Stomach (tissue), 9 donors: ENCODE measurements around the gene KLC4. TPM values are rescaled to one million over a fixed set of nuclear protein-coding genes. Genes with fewer than 3 reads are reported as not detected.

Experiments used
- DNase-seq, 2 donors: peaks; one replicate each; pipeline versions ENCODE4 v3.0.0 to v3.0.0-alpha.2; 2013 to 2019
- H3K27ac ChIP-seq, 5 donors: fragments of 200-600 bp in 4 of 5; sonication (generic) in 4 of 5; one replicate each; pipeline ENCODE4 v1.5.1; 2013 to 2019; ENCODE audit warnings: mild to moderate bottlenecking in 1 of 5, moderate library complexity in 1 of 5
- H3K27me3 ChIP-seq, 3 donors: fragments of 200-600 bp; sonication (generic); one replicate each; pipeline ENCODE4 v1.5.1; 2017 to 2019; ENCODE audit warnings: mixed run types in 1 of 3
- H3K36me3 ChIP-seq, 4 donors: fragments of 200-600 bp; sonication (generic); 1 replicate in 3 of 4; 2 replicates in 1 of 4; pipeline ENCODE4 v1.5.1; 2016 to 2019
- H3K4me1 ChIP-seq, 4 donors: fragments of 200-600 bp; sonication (generic); one replicate each; pipeline ENCODE4 v1.5.1; 2016 to 2019
- H3K4me3 ChIP-seq, 4 donors: fragments of 200-600 bp; sonication (generic) in 3 of 4; one replicate each; pipeline ENCODE4 v1.5.1; 2016 to 2019; ENCODE audit warnings: mild to moderate bottlenecking in 1 of 4
- H3K9me3 ChIP-seq, 4 donors: fragments of 200-600 bp; sonication (generic); one replicate each; pipeline ENCODE4 v1.5.1; 2016 to 2019
- EP300 ChIP-seq: sonication (generic); formaldehyde crosslinking; IDR thresholded peaks from one replicate; pipeline ENCODE4 v1.6.1; 2017; ENCODE audit warnings: antibody characterized with exemption
- POLR2A ChIP-seq, 4 donors: fragments of 450-650 bp; IDR thresholded peaks; one replicate each; pipeline ENCODE4 v1.6.1; 2016; ENCODE audit warnings: antibody characterized with exemption in 4 of 4, control low read depth in 2 of 4, mild to moderate bottlenecking in 1 of 4, moderate library complexity in 1 of 4
- POLR2AphosphoS5 ChIP-seq, 3 donors: sonication (generic); formaldehyde crosslinking; IDR thresholded peaks; one replicate each; pipeline ENCODE4 v1.6.1; 2016; ENCODE audit warnings: antibody characterized with exemption in 3 of 3
- WGBS, 5 donors: extraction: QIAGEN DNeasy Blood & Tissue Kit in 3 of 5; methylation state at CpG; one replicate each; pipeline versions ENCODE4 v1.1.5 to v1.1.7; 2013 to 2018; 5-methylcytosine and 5-hydroxymethylcytosine counted together
- intact Hi-C: fragments of 100-400 bp; cut with DNase I; formaldehyde crosslinking; loops from one replicate; pipeline ENCODE4 v1.15.1; 2023; ENCODE audit warnings: low total_unique reads
- polyA plus RNA-seq, 3 donors: library from polyadenylated mRNA; stranded (reverse); fragments of 200-250 nt; gene quantifications; one replicate each; pipeline ENCODE4 v1.2.3, GENCODE V29; 2013
- total RNA-seq, 5 donors: library from RNA; depleted of rRNA; stranded (reverse); fragments of >200 nt; gene quantifications; one replicate each; pipeline versions ENCODE4 v1.1.0 to v1.2.3, GENCODE V29; 2014 to 2016
- TF ChIP-seq, protein P1 (sequence below), 7 experiments: fragments of 450-650 bp in 4 of 7; fragments of 200-600 bp in 3 of 7; sonication (generic) in 3 of 7; IDR thresholded peaks; one replicate each; pipeline ENCODE4 v1.5.1; 2016 to 2019; ENCODE audit warnings: antibody characterized with exemption in 7 of 7, control low read depth in 2 of 7, mild to moderate bottlenecking in 1 of 7
- donor health status: healthy with polysubstance abuse.
- donor health status: Bipolar disorder and iron deficiency.
- donor health status: healthy.

Gene KLC4
- total and polyA plus RNA-seq, 8 donors: 23.5 to 410 (median 48.3) TPM

DNA sequence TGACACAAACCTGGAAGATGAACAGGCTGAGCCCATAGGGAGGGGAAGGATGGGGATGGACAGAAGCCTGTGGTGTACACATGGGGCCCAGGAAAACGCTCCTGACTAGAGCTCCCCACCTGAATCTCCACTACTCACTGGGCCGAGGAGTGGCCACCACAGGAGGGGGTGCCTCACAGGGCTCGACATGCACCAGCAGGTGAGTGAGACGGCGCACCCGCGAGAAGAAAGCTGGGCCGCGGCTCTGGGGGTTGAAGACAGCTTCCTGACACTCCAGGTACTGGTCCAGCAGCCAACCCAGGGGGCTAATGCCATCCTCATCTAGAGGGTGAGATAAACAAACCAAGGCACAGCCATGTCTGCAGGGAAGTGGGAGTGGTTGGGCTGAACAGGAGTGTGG lies 16.1 kb upstream of the KLC4 start:
- TF ChIP-seq POLR2A (IDR thresholded peaks at IDR 0.05): no peak
- TF ChIP-seq, protein P1, sequence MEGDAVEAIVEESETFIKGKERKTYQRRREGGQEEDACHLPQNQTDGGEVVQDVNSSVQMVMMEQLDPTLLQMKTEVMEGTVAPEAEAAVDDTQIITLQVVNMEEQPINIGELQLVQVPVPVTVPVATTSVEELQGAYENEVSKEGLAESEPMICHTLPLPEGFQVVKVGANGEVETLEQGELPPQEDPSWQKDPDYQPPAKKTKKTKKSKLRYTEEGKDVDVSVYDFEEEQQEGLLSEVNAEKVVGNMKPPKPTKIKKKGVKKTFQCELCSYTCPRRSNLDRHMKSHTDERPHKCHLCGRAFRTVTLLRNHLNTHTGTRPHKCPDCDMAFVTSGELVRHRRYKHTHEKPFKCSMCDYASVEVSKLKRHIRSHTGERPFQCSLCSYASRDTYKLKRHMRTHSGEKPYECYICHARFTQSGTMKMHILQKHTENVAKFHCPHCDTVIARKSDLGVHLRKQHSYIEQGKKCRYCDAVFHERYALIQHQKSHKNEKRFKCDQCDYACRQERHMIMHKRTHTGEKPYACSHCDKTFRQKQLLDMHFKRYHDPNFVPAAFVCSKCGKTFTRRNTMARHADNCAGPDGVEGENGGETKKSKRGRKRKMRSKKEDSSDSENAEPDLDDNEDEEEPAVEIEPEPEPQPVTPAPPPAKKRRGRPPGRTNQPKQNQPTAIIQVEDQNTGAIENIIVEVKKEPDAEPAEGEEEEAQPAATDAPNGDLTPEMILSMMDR (IDR thresholded peaks at IDR 0.05): no peak
- no peak for TF ChIP-seq EP300
- TF ChIP-seq POLR2AphosphoS5 (IDR thresholded peaks at IDR 0.05): no peak
- DNase-seq: no peak
- Histone ChIP-seq H3K4me3 (no peak overlapping the region), H3K27ac (no peak overlapping the region), H3K9me3 (no peaks in the 10 kb centered on the region), H3K27me3 (no peaks in the 10 kb centered on the region), H3K36me3 (peaks cover 59 to 97% (median 96%) of the 10 kb centered on the region in 4 donors), H3K4me1 (no peaks in the 10 kb centered on the region)
- 91 to 95% (median 93%) methylated on average over 7 to 9 of the region's 9 CpGs for WGBS, 5 donors
- intact Hi-C loops: no loop called here

DNA sequence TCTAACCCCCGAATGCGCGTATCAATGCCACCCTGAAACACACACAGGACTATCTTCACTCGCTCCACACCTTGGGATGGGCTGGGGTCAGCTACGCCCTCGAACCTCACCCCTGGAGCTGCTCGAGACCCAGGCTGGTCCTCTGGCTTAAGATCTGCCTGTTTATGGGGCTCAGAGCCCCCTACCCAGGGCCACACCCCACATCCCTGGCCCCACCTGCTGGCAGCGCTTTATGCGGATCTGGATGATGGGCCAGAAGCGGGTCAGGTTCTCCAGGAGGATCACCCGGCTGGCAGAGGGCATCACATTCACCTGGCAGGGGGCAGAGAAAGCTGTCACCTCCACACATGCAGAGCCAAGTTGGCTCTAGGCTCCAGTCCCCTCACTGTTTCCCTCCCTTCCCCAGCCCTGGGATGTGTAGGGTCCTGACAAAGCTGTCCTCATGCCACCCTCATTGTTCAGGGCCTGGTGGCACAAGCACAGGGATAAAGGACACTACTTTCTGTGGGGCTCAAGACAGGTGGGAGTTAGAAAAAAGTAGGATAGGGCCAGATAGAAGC lies 14.0 kb upstream of the KLC4 start:
- intact Hi-C loops: no loop called here
- DNase-seq: no peak
- Histone ChIP-seq H3K36me3 (peaks cover 60 to 98% (median 96%) of the 10 kb centered on the region in 4 donors), H3K27ac (no peak overlapping the region), H3K27me3 (no peaks in the 10 kb centered on the region), H3K4me3 (no peak overlapping the region), H3K4me1 (no peaks in the 10 kb centered on the region), H3K9me3 (no peaks in the 10 kb centered on the region)
- TF ChIP-seq POLR2A (IDR thresholded peaks at IDR 0.05) (no peak), POLR2AphosphoS5 (IDR thresholded peaks at IDR 0.05) (no peak), EP300 (no peak)
- TF ChIP-seq, protein P1 (IDR thresholded peaks at IDR 0.05): no peak
- 84 to 94% (median 93%) methylated on average over 6 to 11 of the region's 11 CpGs for WGBS, 5 donors

DNA sequence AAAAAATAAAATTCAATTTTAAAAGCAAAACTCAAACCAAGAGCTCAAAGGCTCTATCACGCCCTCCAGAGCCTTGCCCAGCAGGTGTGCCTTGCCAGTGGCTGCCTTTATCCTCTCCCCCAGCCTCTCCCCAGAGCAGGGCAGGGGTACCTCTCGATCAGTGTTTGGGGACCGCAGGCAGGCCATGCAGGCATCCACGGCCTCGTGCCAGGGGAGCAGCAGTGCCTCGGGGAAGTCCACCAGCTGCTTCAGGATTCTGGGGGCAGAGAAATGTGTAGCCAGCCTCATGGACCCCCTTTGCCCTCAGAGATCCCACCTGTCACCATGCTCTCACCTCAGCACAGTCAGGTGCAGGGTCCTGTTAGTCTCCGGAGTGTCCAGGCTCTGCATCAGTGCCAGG lies 11.4 kb upstream of the KLC4 start:
- intact Hi-C loops: no loop called here

DNA sequence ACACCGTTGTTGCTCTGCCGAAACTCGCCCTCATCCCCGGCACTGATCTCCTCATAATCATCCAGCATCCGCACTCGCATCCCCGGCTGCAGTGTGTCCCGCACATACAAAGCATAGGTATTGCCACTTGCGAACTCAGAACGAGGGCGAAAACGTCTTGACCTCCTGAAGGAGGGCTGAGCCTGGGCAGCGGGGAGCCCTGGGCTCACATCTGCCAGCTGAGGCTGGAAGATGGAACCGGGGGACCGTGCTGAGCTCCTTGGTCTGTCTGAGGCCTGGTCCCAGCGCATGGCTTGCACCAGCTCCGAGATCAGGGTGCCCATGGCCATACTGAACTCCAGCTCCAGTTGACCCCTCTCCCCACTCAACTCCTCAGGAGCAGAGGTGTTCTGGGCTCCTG lies 8.4 kb upstream of the KLC4 start:
- no peak overlapping the region for H3K4me3 ChIP-seq
- TF ChIP-seq POLR2A (IDR thresholded peaks at IDR 0.05) (no peak), EP300 (no peak)
- no peaks in the 10 kb centered on the region for H3K27me3 ChIP-seq
- peaks cover 14 to 36% (median 29%) of the 10 kb centered on the region in 4 donors for H3K4me1 ChIP-seq
- intact Hi-C loops: no loop called here
- H3K36me3 ChIP-seq: peaks cover 31 to 69% (median 63%) of the 10 kb centered on the region in 4 donors
- WGBS, 5 donors: 93 to 95% (median 93%) methylated on average over 13 to 17 of the region's 17 CpGs
- no peak for DNase-seq
- H3K27ac ChIP-seq: no peak overlapping the region
- no peaks in the 10 kb centered on the region for H3K9me3 ChIP-seq

More for the DNA sequence above, 11.4 kb upstream of the KLC4 start:
- Histone ChIP-seq H3K9me3 (no peaks in the 10 kb centered on the region), H3K4me3 (no peak overlapping the region), H3K36me3 (peaks cover 47 to 84% (median 81%) of the 10 kb centered on the region in 4 donors), H3K27me3 (no peaks in the 10 kb centered on the region), H3K27ac (no peak overlapping the region), H3K4me1 (peaks cover 8 to 23% (median 17%) of the 10 kb centered on the region in 4 donors)
- TF ChIP-seq EP300: no peak
- TF ChIP-seq, protein P1 (IDR thresholded peaks at IDR 0.05): no peak
- TF ChIP-seq POLR2A (IDR thresholded peaks at IDR 0.05): no peak
- no peak for TF ChIP-seq POLR2AphosphoS5 (IDR thresholded peaks at IDR 0.05)
- WGBS, 5 donors: 87 to 96% (median 91%) methylated on average over 5 to 7 of the region's 7 CpGs
- no peak for DNase-seq

DNA sequence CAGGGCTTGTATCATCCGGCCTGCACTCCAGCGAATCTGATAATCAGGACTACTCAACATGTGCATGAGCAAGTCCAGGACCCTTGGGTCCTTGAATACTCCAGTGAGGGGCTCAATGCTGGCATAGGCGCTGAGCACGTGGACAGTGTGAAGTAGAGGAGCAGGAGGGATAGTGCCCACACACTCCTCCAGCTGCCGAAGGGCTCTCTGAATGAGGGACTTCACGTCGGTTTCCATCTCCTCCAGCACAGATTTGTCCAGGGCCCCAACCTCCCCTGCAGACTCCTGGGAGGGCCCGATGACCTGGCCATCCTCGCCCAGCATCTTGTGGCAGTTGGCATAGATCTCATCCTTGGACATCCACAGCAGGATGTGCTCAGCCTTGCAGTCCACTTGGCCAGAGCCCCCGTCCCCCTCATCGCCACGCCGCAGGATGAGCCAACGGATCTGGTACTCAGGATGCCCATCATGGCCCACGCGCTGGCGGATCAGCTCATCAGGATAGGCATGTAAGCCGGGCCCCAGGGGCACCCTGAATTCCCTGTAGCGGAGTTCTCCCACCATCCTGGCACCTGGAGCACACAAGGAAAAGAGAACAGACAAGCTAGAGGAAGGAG lies 7.1 kb upstream of the KLC4 start:
- 84 to 89% (median 87%) methylated on average over 14 to 19 of the region's 19 CpGs for WGBS, 5 donors
- Histone ChIP-seq H3K4me1 (peaks cover 14 to 37% (median 30%) of the 10 kb centered on the region in 4 donors), H3K27ac (peak overlapping the region in 4 of 5 donors; percentile 90 to 96 (median 94)), H3K36me3 (peaks cover 32 to 69% (median 63%) of the 10 kb centered on the region in 4 donors), H3K4me3 (peak overlapping the region in 3 of 4 donors; percentile 59 to 72 (median 68)), H3K9me3 (no peaks in the 10 kb centered on the region), H3K27me3 (no peaks in the 10 kb centered on the region)
- no peak for DNase-seq
- intact Hi-C loops: no loop called here
- TF ChIP-seq POLR2AphosphoS5 (IDR thresholded peaks at IDR 0.05): no peak
